ENCODE measurements around the gene PDZK1. TPM values are rescaled to one million over a fixed set of nuclear protein-coding genes. Genes with fewer than 3 reads are reported as not detected.
"Not testable (repeated sequence)": the region's sequence is repeated elsewhere in the genome, so short reads cannot be mapped to it uniquely, and the experiment has no call there.

PDZK1 gene
- 192 TPM for polyA plus RNA-seq (ENCODE audit: insufficient read length)
- long read RNA-seq, donor 1, transcript PDZK1-202 (9 exons, 2,230 nt): major isoform, 32 of 69 reads
- long read RNA-seq, donor 1, partial matches to known transcripts: 36 of 69 reads
- long read RNA-seq, donor 1, other reads (novel, unspliced or antisense): 0 of 69 reads
- long read RNA-seq, donor 2, transcript PDZK1-202 (9 exons, 2,230 nt): major isoform, 15 of 125 reads
- long read RNA-seq, donor 2, partial matches to known transcripts: 108 of 125 reads
- long read RNA-seq, donor 2, other reads (novel, unspliced or antisense): 0 of 125 reads
- long read RNA-seq, donor 3, transcript PDZK1-202 (9 exons, 2,230 nt): major isoform, 21 of 76 reads
- long read RNA-seq, donor 3, partial matches to known transcripts: 53 of 76 reads
- long read RNA-seq, donor 3, other reads (novel, unspliced or antisense): 0 of 76 reads
- long read RNA-seq, donor 4, partial matches to known transcripts: 5 of 6 reads
- long read RNA-seq, donor 4, other reads (novel, unspliced or antisense): 0 of 6 reads
- long read RNA-seq, donor 5, transcript PDZK1-202 (9 exons, 2,230 nt): major isoform, 65 of 266 reads
- long read RNA-seq, donor 5, partial matches to known transcripts: 189 of 266 reads
- long read RNA-seq, donor 5, other reads (novel, unspliced or antisense): 7 of 266 reads
- long read RNA-seq, donor 6, transcript PDZK1-202 (9 exons, 2,230 nt): major isoform, 27 of 75 reads
- long read RNA-seq, donor 6, partial matches to known transcripts: 42 of 75 reads
- long read RNA-seq, donor 6, other reads (novel, unspliced or antisense): 5 of 75 reads
- long read RNA-seq, donor 7, transcript PDZK1-202 (9 exons, 2,230 nt): major isoform, 36 of 139 reads
- long read RNA-seq, donor 7, partial matches to known transcripts: 102 of 139 reads
- long read RNA-seq, donor 7, other reads (novel, unspliced or antisense): 0 of 139 reads
- long read RNA-seq, donor 8, transcript PDZK1-202 (9 exons, 2,230 nt): major isoform, 23 of 71 reads
- long read RNA-seq, donor 8, partial matches to known transcripts: 47 of 71 reads
- long read RNA-seq, donor 8, other reads (novel, unspliced or antisense): 0 of 71 reads

DNA sequence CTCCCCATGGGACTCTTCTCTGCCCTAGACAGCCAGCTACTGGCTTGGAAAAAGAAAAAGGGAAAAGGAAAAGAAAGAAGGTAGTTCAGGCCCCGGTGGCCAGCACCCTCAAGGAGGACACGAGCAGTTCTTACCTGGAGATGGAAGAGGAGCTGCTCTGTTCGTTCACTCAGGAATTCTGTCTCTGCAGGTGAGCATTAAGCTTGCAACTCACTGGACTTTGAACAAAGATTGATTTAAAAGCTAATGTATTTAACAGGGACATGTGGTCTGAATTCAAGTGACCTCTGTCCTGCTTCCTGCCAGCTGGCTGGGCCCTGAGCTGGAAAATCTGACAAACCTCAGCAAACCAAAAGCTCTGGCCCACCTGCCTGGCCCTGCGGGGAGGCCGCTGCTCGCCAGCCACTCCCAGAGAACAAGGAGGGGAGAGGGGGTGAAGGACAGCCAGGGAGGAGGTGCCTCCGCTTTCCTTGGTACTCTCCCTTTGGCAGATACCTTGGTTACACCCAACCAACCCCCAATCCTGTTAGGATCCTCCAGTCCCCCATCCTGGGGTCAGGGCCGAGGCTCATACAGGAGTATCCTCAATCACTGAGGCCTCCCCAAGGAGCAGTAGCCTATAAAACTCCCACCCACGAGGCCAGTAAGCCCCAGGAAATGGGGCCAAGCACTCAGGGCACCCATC is at the start of gene PDZK1:
TSS of gene PDZK1 (minus strand) at position 186 of the 685 bp plus-strand sequence. CDS start 19,347 bp downstream, outside the sequence.
- no peak for DNase-seq

DNA sequence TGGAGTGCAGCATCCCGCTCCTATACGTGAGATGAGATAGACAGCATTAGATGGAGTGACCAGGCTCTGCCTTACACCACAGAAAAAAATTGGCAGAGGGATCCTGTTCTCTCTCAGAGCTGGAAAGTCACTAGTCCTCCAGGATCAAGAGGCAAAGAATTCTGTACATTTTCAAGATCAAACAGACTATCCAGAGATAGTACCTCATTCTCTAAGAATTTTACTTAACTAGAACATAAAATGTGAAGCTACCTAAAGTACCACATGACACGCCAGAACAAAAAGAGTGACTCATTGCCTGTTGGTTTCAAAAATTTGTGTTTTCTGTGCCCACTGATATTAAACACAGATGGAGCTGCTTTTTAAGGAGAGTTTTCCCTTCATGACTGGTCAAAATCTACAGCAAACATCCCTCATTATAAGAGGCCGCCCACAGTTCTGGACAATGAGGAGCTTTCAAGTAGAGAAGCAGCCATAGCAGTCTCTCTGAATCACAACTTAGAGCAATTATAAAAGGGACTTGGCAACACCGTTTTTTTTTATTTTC is 44.4 kb upstream of the PDZK1 start:
- no peak for DNase-seq

GRCh38 chr1:145750426-145750825 is 43.3 kb upstream of the PDZK1 start:
- DNase-seq: no peak

DNA sequence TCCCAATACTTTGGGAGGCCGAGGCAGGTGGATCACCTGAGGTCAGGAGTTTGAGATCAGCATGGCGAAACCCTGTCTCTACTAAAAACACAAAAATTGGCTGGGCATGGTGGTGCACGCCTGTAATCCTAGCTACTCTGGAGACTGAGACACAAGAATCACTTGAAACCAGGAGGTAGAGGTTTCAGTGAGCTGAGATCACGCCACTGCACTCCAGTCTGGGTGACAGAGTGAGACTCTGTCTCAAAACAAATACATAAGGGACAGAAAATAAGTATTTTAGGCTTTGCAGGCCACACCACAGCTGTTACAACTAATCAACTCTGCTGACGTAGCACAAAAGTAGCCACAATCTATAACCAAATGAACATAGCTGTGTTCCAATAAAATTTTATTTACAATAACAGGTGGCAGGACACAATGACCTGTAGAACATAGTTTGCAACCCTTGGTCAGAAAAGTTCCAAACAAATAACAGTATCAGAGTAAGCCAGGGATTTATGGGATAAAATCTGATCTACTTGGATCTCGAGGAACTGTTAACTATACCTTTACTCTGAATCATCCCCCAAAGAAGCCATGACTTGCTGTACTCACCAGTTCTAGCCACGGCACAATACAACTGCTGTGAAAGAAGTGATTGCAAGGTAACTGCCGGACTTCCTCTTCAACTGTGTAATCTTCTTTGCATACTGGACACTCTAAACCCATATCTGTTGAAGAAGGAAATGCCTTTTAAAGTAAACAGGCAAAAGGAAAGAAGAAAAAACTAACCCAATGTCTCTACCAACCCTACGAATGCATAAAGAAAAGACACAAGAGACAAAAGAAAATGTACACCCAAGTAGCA is 40.5 kb upstream of the PDZK1 start:
- no peak for DNase-seq

DNA sequence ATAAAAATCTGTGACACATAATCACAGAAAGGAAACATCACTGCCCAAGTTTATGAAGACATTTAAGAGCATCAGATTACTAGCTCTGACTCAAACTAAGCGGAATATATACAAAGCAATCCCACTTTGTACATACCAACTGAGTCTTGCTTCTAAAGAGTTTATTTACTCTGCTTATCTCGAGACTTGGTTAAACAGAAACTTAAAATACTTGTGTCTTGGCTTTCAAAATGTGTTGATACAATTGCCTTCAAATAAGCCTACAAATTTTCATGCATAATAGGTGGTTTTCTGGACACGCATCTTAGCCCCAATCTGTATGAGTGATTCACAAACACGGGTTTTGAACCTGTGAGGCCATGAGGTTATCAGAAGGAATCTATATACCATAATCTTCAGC is 33.1 kb upstream of the PDZK1 start:
- no peak for DNase-seq

GRCh38 chr1:145736191-145736590 is 29.0 kb upstream of the PDZK1 start:
- no peak for DNase-seq

DNA sequence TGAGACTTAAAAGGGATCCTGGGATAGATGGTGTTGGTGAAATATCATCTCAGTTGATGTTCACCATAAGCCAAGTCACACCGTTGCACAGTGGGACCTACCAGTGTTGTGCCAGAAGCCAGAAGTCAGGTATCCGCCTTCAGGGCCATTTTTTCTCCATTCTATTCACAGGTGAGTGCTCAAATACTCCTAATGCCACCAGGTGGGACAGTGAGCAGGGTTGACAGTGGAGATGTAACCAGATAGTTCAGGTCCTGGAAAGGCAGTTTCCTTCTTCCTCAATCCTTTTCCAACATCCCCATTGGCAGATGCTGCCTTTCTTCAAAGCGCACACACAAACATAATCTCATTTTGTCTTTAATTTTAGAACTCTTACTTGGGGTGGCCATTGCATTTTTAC is 23.7 kb upstream of the PDZK1 start:
- DNase-seq: no peak

- DNase-seq: no peak
Observed at GRCh38 chr1:145730467-145730866, 23.3 kb upstream of the PDZK1 start.

DNA sequence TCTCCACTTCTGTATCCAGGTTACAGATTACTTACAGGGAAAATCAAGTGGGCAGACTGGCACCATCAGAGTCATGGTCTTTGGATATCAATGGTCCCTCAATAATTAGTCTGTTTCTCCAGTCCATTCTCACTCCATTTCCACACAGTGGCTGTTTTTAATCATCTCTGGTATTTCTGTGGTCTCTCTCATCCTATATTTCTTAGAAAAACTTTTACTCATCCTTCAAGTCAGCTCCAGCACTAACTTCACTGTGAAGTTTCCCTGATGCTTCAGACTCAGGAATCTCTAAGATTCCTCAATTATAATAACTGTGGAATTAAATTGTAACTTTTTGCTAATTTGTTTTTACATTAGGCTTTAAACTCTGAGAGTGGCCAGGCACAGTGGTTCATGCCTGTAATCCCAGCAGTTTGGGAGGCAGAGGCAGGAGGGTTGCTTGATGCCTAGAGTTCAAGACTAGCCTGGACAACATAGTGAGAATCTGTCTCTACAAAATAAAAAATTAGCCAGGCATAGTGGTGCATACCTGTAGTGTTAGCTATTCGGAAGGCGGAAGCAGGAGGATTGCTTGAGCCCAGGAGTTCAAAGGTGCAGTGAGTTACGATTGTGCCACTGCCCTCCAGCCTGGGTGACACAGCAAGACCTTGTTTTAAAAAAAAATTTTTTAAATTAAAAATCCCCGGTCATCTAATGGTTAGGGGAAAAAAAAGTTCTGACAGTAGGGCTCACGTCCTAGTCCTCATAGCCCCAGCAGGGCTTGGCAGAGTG is 22.7 kb upstream of the PDZK1 start:
- no peak for DNase-seq

DNA sequence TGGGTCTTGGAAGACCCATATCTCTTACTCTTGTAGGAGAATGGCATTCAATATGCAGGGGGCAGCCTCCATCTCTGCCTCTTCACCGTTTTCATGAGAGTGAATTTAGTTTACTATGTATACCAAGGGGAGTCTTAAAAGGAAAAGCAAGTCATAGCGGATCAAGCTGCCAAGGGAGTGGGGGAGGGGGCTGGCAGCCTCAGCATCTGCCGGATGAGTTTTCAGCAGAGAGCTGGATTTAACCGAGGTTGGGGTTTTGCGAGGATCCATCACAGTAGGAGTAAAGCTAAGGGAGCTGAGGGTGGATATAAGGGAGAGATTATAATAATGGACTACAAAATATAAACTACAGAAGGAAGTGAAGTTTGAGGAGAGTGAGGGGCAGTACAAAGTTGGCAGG is 22.0 kb upstream of the PDZK1 start:
- DNase-seq: no peak

- DNase-seq: not testable (repeated sequence)
Observed at GRCh38 chr1:145726193-145726592, 19.0 kb upstream of the PDZK1 start.

GRCh38 chr1:145720878-145721671 is 13.9 kb upstream of the PDZK1 start:
- peak; percentile 60 for DNase-seq

DNA sequence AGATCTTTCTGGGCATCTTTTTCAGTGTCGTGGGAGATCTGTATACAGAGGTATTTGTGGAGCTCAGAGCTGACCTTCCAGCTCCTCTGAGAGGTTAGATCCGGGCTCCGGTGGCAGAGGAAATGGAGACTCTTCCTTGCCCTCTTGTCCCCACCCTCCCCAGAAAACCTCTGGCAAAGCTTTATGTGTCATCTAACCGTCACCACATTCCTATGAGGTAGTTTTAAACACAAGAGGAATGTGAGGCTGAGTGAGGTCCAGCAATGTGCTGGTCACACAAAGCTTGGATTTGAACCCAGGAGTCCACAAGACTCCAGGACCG is 13.3 kb upstream of the PDZK1 start:
- DNase-seq: no peak

DNA sequence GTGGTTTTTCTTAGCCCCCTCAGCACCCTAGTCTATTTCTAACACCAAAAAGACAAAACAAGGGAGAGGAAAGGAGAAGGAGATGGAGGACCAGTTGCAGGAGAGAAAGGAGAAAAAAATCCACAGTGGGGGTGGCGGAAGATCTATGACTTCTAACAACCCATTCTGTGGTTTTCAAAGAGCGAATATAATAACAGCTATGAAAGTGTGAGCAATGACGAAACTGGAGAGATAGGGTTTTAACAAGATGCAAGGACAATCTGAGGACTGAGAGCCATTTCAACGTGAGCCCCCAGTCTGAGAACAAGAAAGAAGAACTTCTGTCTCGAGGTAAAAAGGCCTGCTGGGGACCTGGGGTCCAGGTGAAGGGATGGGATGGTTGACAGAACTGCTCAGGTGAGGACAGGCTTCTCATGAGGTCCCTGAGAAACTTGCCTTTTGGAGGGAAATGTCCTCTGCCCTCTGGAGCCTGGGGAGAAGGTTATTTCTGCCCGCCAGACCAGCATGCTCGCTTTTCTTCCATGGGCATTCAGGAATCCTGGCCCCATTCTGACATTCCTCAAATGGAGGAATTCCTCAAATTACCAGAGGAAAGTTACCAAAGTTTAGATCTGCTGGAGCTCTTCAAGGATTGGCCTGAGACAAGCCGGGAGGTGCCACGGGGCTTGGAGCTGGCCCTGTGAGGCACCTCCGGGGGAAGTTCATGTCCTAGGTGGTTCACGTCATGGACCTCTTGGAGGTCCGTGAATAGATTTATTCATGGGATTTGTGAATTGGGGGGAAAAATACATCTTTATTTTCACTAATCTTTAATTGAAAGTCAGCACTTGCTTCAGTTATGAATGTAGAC is 12.3 kb upstream of the PDZK1 start, which contains the start of gene CD160:
TSS of gene CD160 (plus strand) at position 270 of the 850 bp plus-strand sequence. CDS start 8,829 bp downstream, outside the sequence.
- no peak for DNase-seq

DNA sequence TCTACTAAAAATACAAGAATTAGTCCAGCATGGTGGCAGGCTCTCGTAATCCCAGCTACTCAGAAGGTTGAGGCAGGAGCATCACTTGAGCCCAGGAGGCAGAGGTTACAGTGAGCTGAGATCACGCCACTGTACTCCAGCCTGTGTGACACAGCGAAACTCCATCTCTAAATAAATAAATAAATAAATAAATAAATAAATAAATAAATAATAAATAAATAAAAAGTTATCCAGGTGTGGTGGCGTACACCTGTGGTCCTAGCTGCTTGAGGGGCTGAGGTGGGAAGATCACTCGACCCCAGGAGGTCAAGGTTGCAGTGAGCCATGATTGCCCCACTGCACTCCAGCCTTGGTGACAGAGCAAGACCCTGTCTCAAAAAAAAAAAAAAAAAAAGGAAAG is 11.3 kb upstream of the PDZK1 start:
- not testable (repeated sequence) for DNase-seq

- DNase-seq: no peak
Observed at GRCh38 chr1:145717833-145718232, 10.7 kb upstream of the PDZK1 start.

- no peak for DNase-seq
Observed at GRCh38 chr1:145716641-145717345, 9.6 kb upstream of the PDZK1 start.

All from left kidney (tissue), 8 donors.